ENCODE measurements around the gene CIPC. TPM values are rescaled to one million over a fixed set of nuclear protein-coding genes. Genes with fewer than 3 reads are reported as not detected.

Gene CIPC
- total and polyA plus RNA-seq, 2 of the 13 experiments (the other 11 are each of a cell fraction or from before 2014, with no cell fraction given): 7.6 to 13.9 TPM

- no peak for TF ChIP-seq PRDM15 (CRISPR knock-in tag; IDR thresholded peaks at IDR 0.05)
- no peak for TF ChIP-seq GLMP (CRISPR knock-in tag; IDR thresholded peaks at IDR 0.05; ENCODE audit: borderline replicate concordance)
- TF ChIP-seq ZNF562 (CRISPR knock-in tag; IDR thresholded peaks at IDR 0.05; ENCODE audit: borderline replicate concordance): no peak
- TF ChIP-seq ZBTB38 (CRISPR knock-in tag; IDR thresholded peaks at IDR 0.05): 0 out of 2 replicates have a peak, but pooled peaks have one; percentile 21
- TF ChIP-seq KLF6 (CRISPR knock-in tag; IDR thresholded peaks at IDR 0.05): peak; percentile 86
- TF ChIP-seq ZNF446 (CRISPR knock-in tag; IDR thresholded peaks at IDR 0.05): 0 out of 2 replicates have a peak, but pooled peaks have one; percentile 70
- TF ChIP-seq ZKSCAN8 (CRISPR knock-in tag; IDR thresholded peaks at IDR 0.05; ENCODE audit: borderline replicate concordance): 0 out of 2 replicates have a peak, but pooled peaks have one; percentile 31
- no peak for TF ChIP-seq ZKSCAN5 (CRISPR knock-in tag; IDR thresholded peaks at IDR 0.05)
- peak; percentile 40; the same call in 1 of the 2 replicates for TF ChIP-seq ZNF263 (CRISPR knock-in tag; IDR thresholded peaks at IDR 0.05)
- no peak for TF ChIP-seq ZNF775 (CRISPR knock-in tag; IDR thresholded peaks at IDR 0.05; ENCODE audit: borderline replicate concordance)
- no peak for TF ChIP-seq ZNF101 (CRISPR knock-in tag; IDR thresholded peaks at IDR 0.05; ENCODE audit: borderline replicate concordance, low read depth)
- TF ChIP-seq HNRNPH1 (optimal IDR thresholded peaks at IDR 0.05; ENCODE audit: low read depth, low read length): no peak
- TF ChIP-seq ZNF230 (CRISPR knock-in tag; IDR thresholded peaks at IDR 0.05): peak; percentile 31; the same call in 1 of the 2 replicates
- TF ChIP-seq MXD3 (CRISPR knock-in tag; IDR thresholded peaks at IDR 0.05): peak; percentile 81
- peak; percentile 82; the same call in 1 of the 2 replicates for TF ChIP-seq NFAT5 (CRISPR knock-in tag; IDR thresholded peaks at IDR 0.05)
- 0 out of 2 replicates have a peak, but pooled peaks have one; percentile 62 for TF ChIP-seq BORCS8-MEF2B (CRISPR knock-in tag; IDR thresholded peaks at IDR 0.05)
- TF ChIP-seq SALL1 (CRISPR knock-in tag; IDR thresholded peaks at IDR 0.05): peak; percentile 85
- peak; percentile 75 for TF ChIP-seq MEIS2 (CRISPR knock-in tag; IDR thresholded peaks at IDR 0.05)
- TF ChIP-seq SIN3A (IDR thresholded peaks at IDR 0.05; ENCODE audit: borderline replicate concordance, low read depth, low read length): 0 out of 2 replicates have a peak, but pooled peaks have one; percentile 41
Measured at GRCh38 chr14:77133720-77134338, 35.8 kb downstream of the CIPC start (continued).
